Skeletal muscle tissue (tissue), 4 donors: Measurements from ENCODE around the gene TCF12. TPM values are rescaled to one million over a fixed set of nuclear protein-coding genes. Genes with fewer than 3 reads are reported as not detected.
"Not testable (repeated sequence)": the region's sequence is repeated elsewhere in the genome, so short reads cannot be mapped to it uniquely, and the experiment has no call there.

Source experiments
- H3K27ac ChIP-seq: one replicate; pipeline ENCODE4 v1.7.0; 2013; ENCODE audit warnings: mild to moderate bottlenecking, low read depth, low read length, inconsistent platforms
- H3K27me3 ChIP-seq, 3 donors: one replicate each; pipeline ENCODE4 v1.7.0; 2013; ENCODE audit warnings: low read length in 3 of 3; ENCODE audit not compliant: control insufficient read depth in 3 of 3, insufficient read depth in 3 of 3
- H3K36me3 ChIP-seq, 3 donors: one replicate each; pipeline ENCODE4 v1.7.0; 2013; ENCODE audit warnings: low read length in 3 of 3; ENCODE audit not compliant: control insufficient read depth in 3 of 3, insufficient read depth in 3 of 3
- H3K4me1 ChIP-seq, 3 donors: one replicate each; pipeline ENCODE4 v1.7.0; 2013; ENCODE audit warnings: low read length in 3 of 3, mild to moderate bottlenecking in 3 of 3; ENCODE audit not compliant: control insufficient read depth in 3 of 3, insufficient read depth in 3 of 3
- H3K4me3 ChIP-seq, 3 donors: one replicate each; pipeline ENCODE4 v1.7.0; 2013; ENCODE audit warnings: low read length in 3 of 3
- H3K9ac ChIP-seq, 3 donors: one replicate each; pipeline ENCODE4 v1.7.0; 2013; ENCODE audit warnings: low read length in 3 of 3, mild to moderate bottlenecking in 3 of 3, moderate library complexity in 2 of 3, low read depth in 1 of 3
- H3K9me3 ChIP-seq, 3 donors: one replicate each; pipeline ENCODE4 v1.7.0; 2013; ENCODE audit warnings: low read length in 3 of 3; ENCODE audit not compliant: control insufficient read depth in 3 of 3
- total RNA-seq: library from RNA; depleted of rRNA; stranded (reverse); fragments of >200 nt; gene quantifications from one replicate; pipeline ENCODE4 v1.2.3, GENCODE V29; 2014
- donor health status: Osteomylitis.

Gene TCF12
- total RNA-seq, 1 donor from 2014 or later = 136 TPM

DNA sequence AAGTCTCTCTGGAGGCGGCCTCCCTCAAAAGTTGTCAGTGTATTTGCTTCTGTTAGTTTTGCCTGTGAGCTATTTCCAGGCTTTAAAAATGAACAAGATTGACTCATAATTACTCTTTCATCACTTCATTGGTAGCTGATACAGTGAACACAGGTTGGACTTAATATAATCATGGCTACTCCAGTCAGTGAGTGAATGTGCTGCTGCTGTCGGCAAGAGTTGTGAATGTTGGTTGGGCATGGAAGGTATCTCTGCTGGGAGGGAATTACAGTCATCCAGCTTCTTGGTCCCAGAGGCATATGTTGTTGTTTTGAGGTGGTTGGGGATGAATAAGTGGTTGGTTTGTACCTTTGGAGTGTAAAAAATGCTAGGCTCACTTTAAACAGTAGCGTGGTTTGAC lies 11.5 kb downstream of the TCF12 start:
- H3K36me3 ChIP-seq = no peaks in the 10 kb centered on the region
- H3K27me3 ChIP-seq = no peaks in the 10 kb centered on the region
- H3K9me3 ChIP-seq = no peaks in the 10 kb centered on the region
- peaks cover 4 to 21% (median 9%) of the 10 kb centered on the region in 3 donors for H3K4me1 ChIP-seq
- no peak overlapping the region for H3K4me3 ChIP-seq
- H3K9ac ChIP-seq = no peak overlapping the region
- H3K27ac ChIP-seq = no peak overlapping the region

DNA sequence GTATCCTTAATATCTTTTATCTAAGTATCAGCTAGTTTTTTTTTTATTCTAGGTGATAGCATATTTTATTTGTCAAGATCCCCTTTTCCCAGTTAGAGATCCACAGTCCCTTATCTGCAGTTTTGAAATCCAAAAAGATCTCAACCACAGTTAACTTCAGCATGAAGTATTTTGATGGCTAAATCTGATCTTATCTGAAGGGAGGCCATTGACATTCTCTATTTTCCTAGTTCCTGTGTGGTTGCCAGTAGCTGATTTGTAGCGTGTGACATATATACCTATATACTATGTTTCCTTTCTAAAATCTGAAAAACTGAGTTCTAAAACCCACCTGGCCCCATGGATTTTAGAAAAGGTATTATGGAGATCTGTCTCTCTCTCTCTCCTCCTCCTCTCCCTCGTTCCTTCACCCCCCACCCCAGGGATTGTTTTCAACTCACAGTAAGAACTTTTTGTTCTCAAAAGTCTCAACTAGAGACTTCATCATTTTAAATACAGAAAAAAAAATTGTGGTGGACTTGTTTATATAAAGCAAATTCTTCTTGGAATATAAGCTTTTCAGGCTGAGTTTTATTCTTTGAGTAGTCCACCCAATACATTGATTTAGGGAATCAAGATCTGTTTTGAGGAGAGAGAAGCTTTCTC lies 12.3 kb downstream of the TCF12 start:
- H3K27me3 ChIP-seq = no peaks in the 10 kb centered on the region
- no peak overlapping the region for H3K9ac ChIP-seq
- H3K4me1 ChIP-seq = peaks cover 4 to 21% (median 9%) of the 10 kb centered on the region in 3 donors
- H3K27ac ChIP-seq = no peak overlapping the region
- H3K36me3 ChIP-seq = peaks cover 0 to 3% (median 0%) of the 10 kb centered on the region in 3 donors
- H3K9me3 ChIP-seq = no peaks in the 10 kb centered on the region
- H3K4me3 ChIP-seq = no peak overlapping the region

DNA sequence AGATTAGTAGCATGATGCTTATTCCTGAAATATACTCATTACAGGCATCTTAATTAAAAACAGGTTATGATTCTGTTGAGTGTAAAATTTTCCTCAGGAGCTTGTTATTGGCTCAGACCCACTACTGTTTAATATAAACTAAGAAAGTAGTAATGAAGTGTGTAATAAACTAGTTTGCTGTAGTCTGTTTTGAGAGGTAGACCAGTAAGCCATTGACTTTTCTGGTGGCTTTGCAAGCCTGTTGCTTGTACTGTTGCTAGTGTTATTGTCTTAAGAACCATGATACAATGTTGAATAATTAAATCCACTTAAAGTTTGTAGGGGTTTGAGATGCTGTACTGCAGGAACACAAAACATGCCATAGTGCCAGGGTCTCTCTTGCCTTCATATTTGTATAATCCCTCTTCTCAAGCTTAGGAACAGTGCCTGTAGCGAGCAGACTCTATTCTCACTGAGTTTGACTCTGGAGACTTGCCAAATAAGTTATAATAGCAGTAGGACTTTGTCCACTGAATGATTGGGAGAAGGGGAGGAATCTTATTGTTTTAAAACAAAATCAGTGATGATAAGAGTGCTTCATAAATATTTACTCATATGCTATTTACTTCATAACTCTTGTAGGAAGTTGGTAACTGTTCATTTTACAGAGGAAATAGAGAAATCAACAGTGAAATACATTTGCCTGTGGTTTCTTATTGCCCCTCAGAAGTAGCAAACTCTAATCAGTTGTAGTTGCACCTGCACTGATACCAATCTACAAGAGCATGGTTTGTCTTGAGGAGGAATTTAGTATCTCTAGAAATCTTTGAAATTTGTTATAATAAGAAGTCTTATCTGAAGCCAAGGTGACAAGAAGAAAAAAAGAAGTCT lies 13.4 kb downstream of the TCF12 start:
- Histone ChIP-seq H3K27ac (no peak overlapping the region), H3K4me3 (no peak overlapping the region), H3K36me3 (peaks cover 0 to 3% (median 0%) of the 10 kb centered on the region in 3 donors), H3K4me1 (peaks cover 4 to 18% (median 9%) of the 10 kb centered on the region in 3 donors), H3K9ac (no peak overlapping the region), H3K27me3 (no peaks in the 10 kb centered on the region), H3K9me3 (no peaks in the 10 kb centered on the region)

DNA sequence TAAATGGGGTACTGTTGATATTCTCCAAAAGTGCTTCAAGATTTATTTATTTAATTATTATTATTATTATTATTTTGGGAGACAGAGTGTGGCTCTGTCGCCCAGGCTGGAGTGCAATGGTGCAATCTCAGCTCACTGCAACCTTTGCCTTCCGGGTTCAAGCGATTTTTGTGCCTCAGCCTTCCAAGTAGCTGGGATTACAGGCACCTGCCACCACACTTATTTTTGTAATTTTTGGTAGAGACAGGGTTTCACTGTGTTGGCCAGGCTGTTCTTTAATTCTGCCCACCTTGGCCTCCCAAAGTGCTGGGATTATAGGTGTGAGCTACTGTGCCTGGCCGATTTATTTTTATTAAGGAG lies 14.0 kb downstream of the TCF12 start:
- not testable (repeated sequence) for H3K27me3 ChIP-seq, H3K9ac ChIP-seq, H3K4me3 ChIP-seq, H3K36me3 ChIP-seq, H3K27ac ChIP-seq, H3K9me3 ChIP-seq
- peaks cover 4 to 16% (median 9%) of the 10 kb centered on the region in 3 donors for H3K4me1 ChIP-seq

DNA sequence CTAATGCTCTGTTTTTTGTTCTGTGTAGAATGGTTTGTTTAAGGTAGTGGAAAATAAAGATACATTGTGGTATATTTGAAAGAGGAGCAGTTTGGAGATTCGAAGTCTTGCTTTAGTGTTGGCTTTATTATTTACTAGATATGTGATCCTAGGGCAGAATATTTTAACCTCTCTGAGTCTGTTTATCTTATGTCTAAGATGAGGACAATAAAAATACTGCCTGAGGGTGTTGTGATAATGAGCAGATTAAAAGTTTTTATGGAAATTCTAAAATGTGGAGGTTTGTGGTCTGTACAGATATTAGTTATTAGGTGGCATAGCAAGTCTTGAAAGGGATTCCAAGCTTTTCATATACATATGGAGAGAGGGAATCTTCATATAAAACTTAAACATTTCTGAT lies 15.0 kb downstream of the TCF12 start:
- Histone ChIP-seq H3K4me3 (no peak overlapping the region), H3K9ac (no peak overlapping the region), H3K9me3 (no peaks in the 10 kb centered on the region), H3K4me1 (peaks cover 4 to 16% (median 9%) of the 10 kb centered on the region in 3 donors), H3K27me3 (no peaks in the 10 kb centered on the region), H3K27ac (no peak overlapping the region), H3K36me3 (peaks cover 0 to 3% (median 0%) of the 10 kb centered on the region in 3 donors)

DNA sequence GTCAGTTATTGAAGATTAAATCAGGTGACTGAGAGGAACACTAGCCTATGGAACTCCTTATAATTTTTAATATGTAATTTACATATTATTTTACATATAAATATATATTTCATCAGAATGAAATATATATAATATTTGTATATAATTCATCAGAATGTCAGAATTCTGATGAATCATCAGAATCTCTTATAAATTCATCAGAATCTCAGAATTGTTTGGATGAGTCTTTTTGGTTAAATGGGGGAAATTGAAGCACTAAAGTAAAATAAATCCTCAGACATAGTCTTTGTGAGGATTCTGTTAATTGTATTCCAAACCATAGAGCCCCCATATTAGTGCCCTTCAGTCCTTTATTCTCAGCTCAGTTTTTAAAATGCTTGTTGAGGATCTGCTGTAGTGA lies 15.4 kb downstream of the TCF12 start:
- H3K9ac ChIP-seq = no peak overlapping the region
- no peak overlapping the region for H3K27ac ChIP-seq
- no peaks in the 10 kb centered on the region for H3K9me3 ChIP-seq
- no peaks in the 10 kb centered on the region for H3K27me3 ChIP-seq
- H3K4me1 ChIP-seq = peaks cover 2 to 16% (median 9%) of the 10 kb centered on the region in 3 donors
- H3K4me3 ChIP-seq = no peak overlapping the region
- peaks cover 0 to 3% (median 0%) of the 10 kb centered on the region in 3 donors for H3K36me3 ChIP-seq

DNA sequence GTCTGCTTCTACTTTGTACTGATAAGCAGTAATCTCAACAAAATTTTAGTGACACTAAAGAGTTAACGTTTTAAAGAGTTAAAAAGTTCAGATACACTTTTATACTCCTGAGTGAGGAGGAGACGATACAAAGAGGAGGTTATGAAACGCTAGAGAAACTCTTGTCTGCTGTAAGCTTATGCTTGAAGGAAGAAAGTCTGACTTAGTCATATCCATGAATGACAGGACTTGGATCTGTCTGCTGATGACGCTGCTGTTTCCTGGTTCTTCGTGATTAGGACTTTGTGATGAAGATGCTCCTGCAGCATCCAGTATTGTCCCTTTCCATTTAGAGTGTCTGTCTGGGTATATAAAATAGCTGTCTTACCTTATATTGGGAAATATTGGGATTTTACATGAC lies 15.8 kb downstream of the TCF12 start:
- H3K4me1 ChIP-seq = peaks cover 0 to 14% (median 9%) of the 10 kb centered on the region in 3 donors
- H3K9ac ChIP-seq = no peak overlapping the region
- H3K36me3 ChIP-seq = peaks cover 0 to 3% (median 0%) of the 10 kb centered on the region in 3 donors
- no peak overlapping the region for H3K27ac ChIP-seq
- no peaks in the 10 kb centered on the region for H3K27me3 ChIP-seq
- H3K9me3 ChIP-seq = no peaks in the 10 kb centered on the region
- no peak overlapping the region for H3K4me3 ChIP-seq

DNA sequence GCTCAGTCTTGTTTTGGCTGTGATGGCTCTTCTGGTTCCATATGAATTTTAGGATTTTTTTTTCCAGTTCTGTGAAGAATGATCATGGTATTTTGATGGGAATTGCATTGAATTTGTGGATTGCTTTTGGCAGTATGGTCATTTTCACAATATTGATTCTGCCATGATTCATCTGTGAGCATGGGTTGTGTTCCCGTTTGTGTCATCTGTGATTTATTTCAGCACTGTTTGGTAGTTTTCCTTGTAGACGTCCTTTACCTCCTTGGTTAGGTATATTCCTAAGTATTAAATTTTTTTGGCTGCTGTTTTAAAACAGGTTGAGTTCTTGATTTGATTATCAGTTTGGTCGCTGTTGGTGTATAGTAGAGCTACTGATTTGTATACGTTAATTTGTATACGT lies 18.5 kb downstream of the TCF12 start:
- Histone ChIP-seq H3K27me3 (no peaks in the 10 kb centered on the region), H3K4me1 (peaks cover 0 to 5% (median under 1%) of the 10 kb centered on the region in 3 donors), H3K27ac (no peak overlapping the region), H3K36me3 (peaks cover 0 to 3% (median 0%) of the 10 kb centered on the region in 3 donors), H3K9me3 (no peaks in the 10 kb centered on the region), H3K9ac (no peak overlapping the region), H3K4me3 (no peak overlapping the region)

DNA sequence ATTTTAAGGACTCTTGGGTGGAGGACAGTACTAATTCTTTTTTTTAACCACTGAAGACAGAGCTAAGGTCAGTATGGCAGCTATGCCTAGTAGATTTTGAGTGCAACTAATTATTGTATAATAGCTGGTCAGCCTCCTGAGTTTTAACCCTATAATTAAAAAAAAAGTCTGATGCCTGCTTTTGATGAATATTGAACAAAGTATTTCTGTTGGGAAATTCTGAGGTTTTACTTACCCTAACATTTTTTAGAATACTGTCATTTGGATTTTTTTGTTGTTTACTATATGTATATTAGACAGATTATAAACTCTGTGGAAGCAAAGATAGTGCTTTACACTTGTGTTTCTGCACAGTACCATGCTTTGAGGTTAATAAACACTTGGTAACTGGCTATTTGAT lies 20.8 kb downstream of the TCF12 start:
- no peak overlapping the region for H3K9ac ChIP-seq
- H3K27ac ChIP-seq = no peak overlapping the region
- no peak overlapping the region for H3K4me3 ChIP-seq
- peaks cover 0 to 3% (median 0%) of the 10 kb centered on the region in 3 donors for H3K36me3 ChIP-seq
- no peaks in the 10 kb centered on the region for H3K27me3 ChIP-seq
- H3K4me1 ChIP-seq = peaks cover 0 to 2% (median 0%) of the 10 kb centered on the region in 3 donors
- H3K9me3 ChIP-seq = no peaks in the 10 kb centered on the region

DNA sequence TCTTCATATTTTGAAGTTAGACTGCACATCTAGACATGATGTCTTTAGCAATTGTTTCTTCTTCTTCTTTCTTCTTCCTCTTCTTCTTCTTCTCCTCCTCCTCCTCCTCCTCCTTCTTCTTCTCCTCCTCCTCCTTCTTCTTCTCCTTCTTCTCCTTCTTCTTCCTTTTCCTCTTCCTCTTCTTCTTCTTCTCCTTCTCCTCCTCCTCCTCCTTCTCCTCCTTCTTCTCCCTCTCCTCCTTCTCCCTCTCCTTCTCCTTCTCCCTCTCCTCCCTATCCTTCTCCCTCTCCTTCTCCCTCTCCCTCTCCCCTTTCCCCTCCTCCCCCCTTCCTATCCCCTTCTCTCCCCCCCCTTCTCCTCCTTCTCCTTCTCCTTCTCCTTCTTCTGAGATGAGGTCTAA lies 21.9 kb downstream of the TCF12 start:
- H3K9ac ChIP-seq = no peak overlapping the region
- no peak overlapping the region for H3K4me3 ChIP-seq
- H3K4me1 ChIP-seq = peaks cover 0 to 2% (median 0%) of the 10 kb centered on the region in 3 donors
- H3K27me3 ChIP-seq = no peaks in the 10 kb centered on the region
- peaks cover 0 to 3% (median 0%) of the 10 kb centered on the region in 3 donors for H3K36me3 ChIP-seq
- H3K27ac ChIP-seq = no peak overlapping the region
- no peaks in the 10 kb centered on the region for H3K9me3 ChIP-seq
